HCT116 (cell line): ENCODE measurements around the gene PTPA. TPM values are rescaled to one million over a fixed set of nuclear protein-coding genes. Genes with fewer than 3 reads are reported as not detected.

Source experiments
- ATAC-seq: fragments of 200-7000 bp; cut with Tn5 transposase; 2 replicates; pipeline ENCODE4 v1.9.1; 2020; ENCODE audit warnings: mild to moderate bottlenecking, moderate library complexity
- BruUV-seq: library from RNA; stranded (reverse); fragments of 400-500 nt; replicated peaks from 2 replicates; lab custom pipeline; 2021; lab: Mats Ljungman, UMichigan
- CTCF ChIA-PET: fragments of 300-600 bp; sonication (Branson Sonifier 250); formaldehyde crosslinking; loops from one replicate; lab custom pipeline; 2021; ENCODE audit warnings: antibody characterized with exemption; lab: Charles Lee
- POLR2A ChIA-PET: fragments of 300-600, 350-600 bp; sonication (Branson Sonifier 250); formaldehyde crosslinking; loops from one replicate; lab custom pipeline; 2021; ENCODE audit warnings: antibody characterized with exemption; lab: Charles Lee
- RAD21 ChIA-PET, 2 experiments: fragments of 300-600 bp; sonication (Branson Sonifier 250); formaldehyde crosslinking; loops; one replicate each; lab custom pipeline; 2023; ENCODE audit warnings: low total read pairs in 2 of 2; ENCODE audit not compliant: uncharacterized antibody in 2 of 2, unreplicated experiment in 2 of 2, low non-redundant PET in 1 of 2; lab: Charles Lee
- DNase-seq: peaks from one replicate; pipeline ENCODE4 v3.0.0-alpha.2; 2010; ENCODE audit warnings: low read depth, low spot score
- H2AFZ ChIP-seq: fragments of 200-600 bp; shearing (Covaris generic), sonication (generic); 2 replicates; pipeline ENCODE4 v1.6.1; 2017; ENCODE audit warnings: low read depth, mixed run types, mixed read lengths, antibody characterized with exemption, low read length; ENCODE audit not compliant: poor library complexity, severe bottlenecking
- H3K27ac ChIP-seq: 2 replicates; pipeline ENCODE4 v1.5.1; 2012; ENCODE audit warnings: low read depth, low read length
- H3K27me3 ChIP-seq: fragments of 200-600 bp; sonication (generic); 2 replicates; pipeline ENCODE4 v1.6.1; 2016; ENCODE audit warnings: mixed run types, low read length, mixed read lengths; ENCODE audit not compliant: insufficient read depth
- H3K36me3 ChIP-seq, 2 experiments: fragments of 200-500 bp in 1 of 2; fragments of 200-600 bp in 1 of 2; sonication (Bioruptor generic) in 1 of 2; sonication (generic) in 1 of 2; 2 replicates each; pipeline versions ENCODE4 v1.5.1 to v1.6.1; 2014 to 2016; ENCODE audit warnings: low read length in 2 of 2, inconsistent platforms in 1 of 2, mixed read lengths in 1 of 2, mixed run types in 1 of 2; ENCODE audit not compliant: insufficient read depth in 2 of 2, control insufficient read depth in 1 of 2
- H3K4me1 ChIP-seq, 2 experiments: fragments of 200-600 bp in 1 of 2; sonication (generic) in 1 of 2; 2 replicates each; pipeline versions ENCODE4 v1.5.1 to v1.6.1; 2012 to 2017; ENCODE audit warnings: low read length in 2 of 2, inconsistent platforms in 1 of 2, mild to moderate bottlenecking in 1 of 2, mixed read lengths in 1 of 2, mixed run types in 1 of 2, moderate library complexity in 1 of 2; ENCODE audit not compliant: insufficient read depth in 2 of 2, control insufficient read depth in 1 of 2
- H3K4me2 ChIP-seq: fragments of 200-600 bp; sonication (generic); 2 replicates; pipeline ENCODE4 v1.6.1; 2017; ENCODE audit warnings: mixed run types, low read length, mixed read lengths
- H3K4me3 ChIP-seq, 2 experiments: fragments of 200-600 bp in 1 of 2; sonication (generic) in 1 of 2; replicated peaks in 1 of 2; 2 replicates each; pipeline ENCODE4 v1.5.1; 2011 to 2016; ENCODE audit warnings: low read length in 2 of 2, control low read depth in 1 of 2, low read depth in 1 of 2, mild to moderate bottlenecking in 1 of 2, mixed read lengths in 1 of 2, mixed run types in 1 of 2
- H3K79me2 ChIP-seq: fragments of 200-600 bp; sonication (generic); 2 replicates; pipeline ENCODE4 v1.6.1; 2017; ENCODE audit warnings: mild to moderate bottlenecking, mixed run types, low read length, moderate library complexity, mixed read lengths; ENCODE audit not compliant: insufficient read depth
- H3K9ac ChIP-seq: fragments of 200-600 bp; sonication (generic); 2 replicates; pipeline ENCODE4 v1.6.1; 2016; ENCODE audit warnings: low read length, mixed read lengths
- H3K9me2 ChIP-seq: fragments of 200-600 bp; sonication (generic), shearing (Covaris generic); 2 replicates; pipeline ENCODE4 v1.6.1; 2017; ENCODE audit warnings: mixed run types, mild to moderate bottlenecking, moderate library complexity; ENCODE audit not compliant: insufficient read depth
- H3K9me3 ChIP-seq, 2 experiments: fragments of 200-500 bp in 1 of 2; fragments of 200-600 bp in 1 of 2; sonication (Bioruptor generic) in 1 of 2; sonication (generic) in 1 of 2; 2 replicates each; pipeline ENCODE4 v1.6.1; 2014 to 2017; ENCODE audit warnings: low read length in 2 of 2, mixed read lengths in 2 of 2, inconsistent platforms in 1 of 2, low read depth in 1 of 2, mild to moderate bottlenecking in 1 of 2, mixed run types in 1 of 2, moderate library complexity in 1 of 2; ENCODE audit not compliant: control insufficient read depth in 1 of 2, insufficient read depth in 1 of 2
- H4K20me1 ChIP-seq: fragments of 200-600 bp; sonication (generic), shearing (Covaris generic); 2 replicates; pipeline ENCODE4 v1.6.1; 2017; ENCODE audit warnings: mixed run types, mild to moderate bottlenecking, moderate library complexity; ENCODE audit not compliant: insufficient read depth
- SP1 ChIP-seq: IDR thresholded peaks from 2 replicates; pipeline ENCODE4 v1.6.1; 2012; ENCODE audit warnings: low read depth
- SRF ChIP-seq: IDR thresholded peaks from 2 replicates; pipeline ENCODE4 v1.6.1; 2012; ENCODE audit warnings: low read depth
- ZFX ChIP-seq: fragments of 450-650 bp; IDR thresholded peaks from 2 replicates; pipeline ENCODE4 v1.6.1; 2017
- intact Hi-C: fragments of 100-400 bp; cut with micrococcal nuclease; formaldehyde crosslinking; loops from 2 replicates; pipeline ENCODE4 v1.10.0; 2022
- total RNA-seq: library from RNA; stranded (reverse); gene quantifications from one replicate; pipeline ENCODE4 v1.2.1, GENCODE V29; 2021; ENCODE audit not compliant: unreplicated experiment
- TF ChIP-seq, protein P1 (sequence below), 3 experiments: fragments of 200-600 bp in 1 of 3; sonication (generic) in 1 of 3; IDR thresholded peaks in 2 of 3; conservative IDR thresholded peaks in 1 of 3; 2 replicates each; pipeline ENCODE4 v1.5.1; 2012 to 2017; ENCODE audit warnings: low read depth in 2 of 3, low read length in 2 of 3, antibody characterized with exemption in 1 of 3, borderline replicate concordance in 1 of 3, control low read depth in 1 of 3, mild to moderate bottlenecking in 1 of 3, mixed read lengths in 1 of 3, mixed run types in 1 of 3, moderate library complexity in 1 of 3; ENCODE audit not compliant: insufficient read depth in 1 of 3
- TF ChIP-seq, protein P2 (sequence below): IDR thresholded peaks from 2 replicates; pipeline ENCODE4 v1.6.1; 2011; ENCODE audit warnings: mild to moderate bottlenecking, low read length, moderate library complexity; ENCODE audit not compliant: insufficient replicate concordance; ENCODE audit errors: extremely low read depth

PTPA gene
- total RNA-seq, 1 experiment from 2014 or later, result 177 TPM

DNA sequence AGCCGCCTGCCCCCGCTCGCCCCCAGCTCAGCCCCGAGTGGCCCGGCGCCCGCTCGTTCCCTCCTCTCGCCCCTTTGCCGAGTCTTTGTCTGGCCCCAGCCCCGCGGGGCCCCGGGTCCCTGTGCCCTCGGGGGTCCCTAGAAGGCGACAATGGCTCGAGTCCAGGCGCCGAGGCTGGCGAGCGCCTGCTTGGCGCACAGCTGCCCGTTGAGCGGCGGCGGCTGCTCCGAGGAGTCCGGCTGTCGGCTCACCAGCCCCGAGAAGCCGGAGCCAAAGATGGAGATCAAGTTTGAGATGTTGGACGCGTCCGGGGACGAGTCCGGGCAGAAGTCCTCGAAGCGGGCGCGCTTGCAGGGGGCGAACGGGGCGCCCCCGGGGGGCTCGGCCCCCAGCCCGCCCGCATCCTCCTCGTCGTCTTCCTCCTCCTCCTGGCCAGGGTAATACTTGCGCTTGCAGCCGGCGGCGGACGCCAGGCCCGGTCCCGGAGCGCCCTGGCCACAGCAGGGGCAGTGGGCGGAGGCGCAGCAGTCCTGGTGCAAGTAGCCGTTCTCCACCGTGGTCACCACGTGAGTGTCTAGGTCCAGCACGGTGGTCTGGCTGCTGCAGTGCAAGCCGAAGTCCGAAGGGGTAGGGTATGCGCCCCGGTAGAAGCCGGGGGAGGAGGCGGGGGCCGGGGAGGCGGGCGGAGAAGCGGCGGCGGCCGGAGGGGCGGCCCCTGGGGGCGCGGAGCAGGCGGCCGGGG, 65.7 kb downstream of the PTPA start (continued):
- TF ChIP-seq SRF, result no peak
- TF ChIP-seq, protein P1, sequence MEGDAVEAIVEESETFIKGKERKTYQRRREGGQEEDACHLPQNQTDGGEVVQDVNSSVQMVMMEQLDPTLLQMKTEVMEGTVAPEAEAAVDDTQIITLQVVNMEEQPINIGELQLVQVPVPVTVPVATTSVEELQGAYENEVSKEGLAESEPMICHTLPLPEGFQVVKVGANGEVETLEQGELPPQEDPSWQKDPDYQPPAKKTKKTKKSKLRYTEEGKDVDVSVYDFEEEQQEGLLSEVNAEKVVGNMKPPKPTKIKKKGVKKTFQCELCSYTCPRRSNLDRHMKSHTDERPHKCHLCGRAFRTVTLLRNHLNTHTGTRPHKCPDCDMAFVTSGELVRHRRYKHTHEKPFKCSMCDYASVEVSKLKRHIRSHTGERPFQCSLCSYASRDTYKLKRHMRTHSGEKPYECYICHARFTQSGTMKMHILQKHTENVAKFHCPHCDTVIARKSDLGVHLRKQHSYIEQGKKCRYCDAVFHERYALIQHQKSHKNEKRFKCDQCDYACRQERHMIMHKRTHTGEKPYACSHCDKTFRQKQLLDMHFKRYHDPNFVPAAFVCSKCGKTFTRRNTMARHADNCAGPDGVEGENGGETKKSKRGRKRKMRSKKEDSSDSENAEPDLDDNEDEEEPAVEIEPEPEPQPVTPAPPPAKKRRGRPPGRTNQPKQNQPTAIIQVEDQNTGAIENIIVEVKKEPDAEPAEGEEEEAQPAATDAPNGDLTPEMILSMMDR (IDR thresholded peaks at IDR 0.05 in 2 of 3, conservative IDR thresholded peaks at IDR 0.05 in 1 of 3; ENCODE audit: borderline replicate concordance in 1 of 3, insufficient read depth in 1 of 3, low read depth in 2 of 3, low read length in 2 of 3), result no peak
- TF ChIP-seq SP1, result no peak
- TF ChIP-seq, all 23 proteins: peak for 0

DNA sequence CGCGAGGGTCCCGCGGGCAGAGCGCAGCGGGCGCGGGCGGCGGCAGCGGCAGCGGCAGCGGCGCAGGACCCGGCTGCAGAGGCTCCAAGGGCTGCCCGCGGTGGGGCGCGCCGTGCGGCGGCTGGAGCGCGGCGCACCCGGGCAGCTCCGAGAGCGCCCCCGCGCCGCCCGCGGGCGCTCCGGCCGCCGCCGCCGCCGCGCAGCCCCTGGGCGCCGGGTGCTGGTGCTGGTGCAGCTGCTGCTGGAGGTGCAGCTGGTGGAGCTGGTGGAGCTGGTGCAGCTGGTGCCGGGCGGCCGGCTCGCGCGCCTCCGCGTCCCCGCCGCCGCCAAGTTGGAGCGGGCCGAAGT, 66.2 kb downstream of the PTPA start:
- ChIA-PET RAD21 (interaction anchor here (0.5 to 1.2 kb wide), 3 partner anchors 37 to 327 kb away, joined by 3 to 4 read pairs (median 3); no protein-coding TSS in a partner anchor), CTCF (interaction anchor here (1.0 to 1.4 kb wide), 2 partner anchors 38 to 447 kb away, joined by 5 to 6 read pairs; no protein-coding TSS in a partner anchor), POLR2A (interaction anchor here (0.9 to 2.1 kb wide), 43 partner anchors 10 to 443 kb away, joined by 3 to 28 read pairs (median 6); partner anchors contain the start of genes C9orf50 and DOLPP1)
- H3K9me3 ChIP-seq, result no peaks in the 10 kb centered on the region
- H3K9me2 ChIP-seq, result no peaks in the 10 kb centered on the region
- 0 out of 2 replicates have a peak, but pooled peaks have one; percentile 5 for TF ChIP-seq ZFX
- TF ChIP-seq, protein P2, sequence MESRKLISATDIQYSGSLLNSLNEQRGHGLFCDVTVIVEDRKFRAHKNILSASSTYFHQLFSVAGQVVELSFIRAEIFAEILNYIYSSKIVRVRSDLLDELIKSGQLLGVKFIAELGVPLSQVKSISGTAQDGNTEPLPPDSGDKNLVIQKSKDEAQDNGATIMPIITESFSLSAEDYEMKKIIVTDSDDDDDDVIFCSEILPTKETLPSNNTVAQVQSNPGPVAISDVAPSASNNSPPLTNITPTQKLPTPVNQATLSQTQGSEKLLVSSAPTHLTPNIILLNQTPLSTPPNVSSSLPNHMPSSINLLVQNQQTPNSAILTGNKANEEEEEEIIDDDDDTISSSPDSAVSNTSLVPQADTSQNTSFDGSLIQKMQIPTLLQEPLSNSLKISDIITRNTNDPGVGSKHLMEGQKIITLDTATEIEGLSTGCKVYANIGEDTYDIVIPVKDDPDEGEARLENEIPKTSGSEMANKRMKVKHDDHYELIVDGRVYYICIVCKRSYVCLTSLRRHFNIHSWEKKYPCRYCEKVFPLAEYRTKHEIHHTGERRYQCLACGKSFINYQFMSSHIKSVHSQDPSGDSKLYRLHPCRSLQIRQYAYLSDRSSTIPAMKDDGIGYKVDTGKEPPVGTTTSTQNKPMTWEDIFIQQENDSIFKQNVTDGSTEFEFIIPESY, result no peak
- TF ChIP-seq SP1, result no peak
- H3K36me3 ChIP-seq, result 0 out of 4 replicates have a peak, but pooled peaks cover 0 to 4% of the 10 kb centered on the region in 2 experiments
- no peak overlapping the region for H2AFZ ChIP-seq
- H3K4me2 ChIP-seq, result peak overlapping the region; percentile 84
- H4K20me1 ChIP-seq, result no peaks in the 10 kb centered on the region
- DNase-seq (no peak), ATAC-seq (no peak)
- intact Hi-C loops, result loop anchor here (2.0 to 5.0 kb wide), 2 partner anchors 380 to 439 kb away; no protein-coding TSS in a partner anchor
- peaks cover 18% of the 10 kb centered on the region for H3K79me2 ChIP-seq
- peak overlapping the region; percentile 79 to 92 for H3K4me3 ChIP-seq
- H3K27me3 ChIP-seq, result no peaks in the 10 kb centered on the region
- peak overlapping the region; percentile 89 for H3K9ac ChIP-seq
- H3K27ac ChIP-seq, result peak overlapping the region; percentile 98
- peaks cover 56 to 80% of the 10 kb centered on the region in 2 experiments for H3K4me1 ChIP-seq
- BruUV-seq, result no TSS peak
